Liver (tissue), 3 donors: ENCODE data around the gene MXD4.

Source experiments
- ATF3 ChIP-seq: IDR thresholded peaks from 2 replicates; pipeline ENCODE4 v1.6.1; 2016; ENCODE audit warnings: antibody characterized with exemption
- CTCF ChIP-seq: fragments of 150-350 bp; IDR thresholded peaks from 2 replicates; pipeline ENCODE4 v1.5.1; 2017; ENCODE audit warnings: improper control_type of control experiment, low read depth, low read length; ENCODE audit not compliant: missing input control
- FOXA1 ChIP-seq: IDR thresholded peaks from 2 replicates; pipeline ENCODE4 v1.6.1; 2016; ENCODE audit warnings: antibody characterized with exemption
- HNF4A ChIP-seq, 2 donors: conservative IDR thresholded peaks; 2 replicates each; pipeline ENCODE4 v1.6.1; 2016; ENCODE audit warnings: antibody characterized with exemption in 2 of 2, mild to moderate bottlenecking in 2 of 2
- HNF4G ChIP-seq: IDR thresholded peaks from 2 replicates; pipeline ENCODE4 v1.6.1; 2016; ENCODE audit warnings: antibody characterized with exemption
- JUND ChIP-seq, 2 donors: IDR thresholded peaks; 2 replicates each; pipeline ENCODE4 v1.6.1; 2016; ENCODE audit warnings: antibody characterized with exemption in 2 of 2
- MAX ChIP-seq: IDR thresholded peaks from 2 replicates; pipeline ENCODE4 v1.6.1; 2016; ENCODE audit warnings: antibody characterized with exemption
- RAD21 ChIP-seq, 2 donors: IDR thresholded peaks; 2 replicates each; pipeline ENCODE4 v1.6.1; 2016; ENCODE audit warnings: antibody characterized with exemption in 2 of 2, mild to moderate bottlenecking in 2 of 2
- REST ChIP-seq: IDR thresholded peaks from 2 replicates; pipeline ENCODE4 v1.6.1; 2016; ENCODE audit warnings: antibody characterized with exemption, mild to moderate bottlenecking
- SP1 ChIP-seq: IDR thresholded peaks from 2 replicates; pipeline ENCODE4 v1.6.1; 2018; ENCODE audit warnings: antibody characterized with exemption, mild to moderate bottlenecking
- TAF1 ChIP-seq: conservative IDR thresholded peaks from 2 replicates; pipeline ENCODE4 v1.6.1; 2016; ENCODE audit warnings: antibody characterized with exemption, mild to moderate bottlenecking
- YY1 ChIP-seq: IDR thresholded peaks from 2 replicates; pipeline ENCODE4 v1.6.1; 2016; ENCODE audit warnings: antibody characterized with exemption, mild to moderate bottlenecking
- ZBTB33 ChIP-seq: IDR thresholded peaks from 2 replicates; pipeline ENCODE4 v1.6.1; 2016; ENCODE audit warnings: antibody characterized with exemption
- donor health status: healthy.
- donor health status: healthy.

- no peak for TF ChIP-seq RAD21 (IDR thresholded peaks at IDR 0.05)
- no peak for TF ChIP-seq CTCF
- TF ChIP-seq YY1 = no peak
- TF ChIP-seq REST = no peak
- TF ChIP-seq JUND (IDR thresholded peaks at IDR 0.05) = no peak
- no peak for TF ChIP-seq ZBTB33
- no peak for TF ChIP-seq FOXA1
- no peak for TF ChIP-seq TAF1
- TF ChIP-seq MAX = no peak
- TF ChIP-seq HNF4G = no peak
- TF ChIP-seq ATF3 = no peak
- no peak for TF ChIP-seq SP1
- no peak for TF ChIP-seq HNF4A (conservative IDR thresholded peaks at IDR 0.05)
Observed at GRCh38 chr4:2236944-2237666, 24.8 kb downstream of the MXD4 start.
